ENCODE measurements around the gene OSBP2.

Gene OSBP2

DNA sequence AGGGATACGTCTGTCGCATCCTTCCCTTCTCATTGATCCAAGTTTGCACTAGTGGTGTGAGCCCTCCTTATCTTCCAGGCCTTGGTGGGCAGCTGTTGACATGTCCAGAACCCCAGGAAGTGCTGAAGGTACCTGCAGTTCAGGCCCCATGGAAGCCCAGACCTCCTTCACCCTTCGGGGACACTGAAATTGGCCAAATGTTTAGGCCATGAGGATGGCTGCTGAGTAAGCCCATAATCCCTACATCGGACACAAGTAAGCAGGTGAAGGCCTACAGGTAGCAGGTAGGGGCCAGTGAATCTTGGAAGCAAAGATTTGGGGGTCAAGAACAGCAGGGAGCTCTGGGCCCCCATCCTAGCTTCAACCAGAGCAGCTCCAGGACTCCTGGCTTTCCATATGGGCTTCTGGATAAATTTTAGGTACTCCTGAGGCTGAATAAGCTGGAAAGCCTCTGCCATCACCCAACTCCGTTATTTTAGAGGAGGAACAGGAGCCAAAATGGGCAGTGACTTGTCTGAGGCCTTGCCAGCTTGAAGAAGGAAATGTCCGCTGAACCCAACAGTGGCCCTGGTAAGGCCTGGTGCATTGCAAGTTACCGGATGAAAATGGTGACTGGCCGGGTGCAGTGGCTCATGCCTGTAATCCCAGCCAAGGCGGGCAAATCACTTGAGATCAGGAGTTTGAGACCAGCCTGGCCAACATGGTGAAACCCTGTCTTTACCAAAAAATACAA lies 228.7 kb downstream of the OSBP2 start:
- no peak for TF ChIP-seq ZFX (IDR thresholded peaks at IDR 0.05; ENCODE audit: borderline replicate concordance)
- TF ChIP-seq, protein P1, sequence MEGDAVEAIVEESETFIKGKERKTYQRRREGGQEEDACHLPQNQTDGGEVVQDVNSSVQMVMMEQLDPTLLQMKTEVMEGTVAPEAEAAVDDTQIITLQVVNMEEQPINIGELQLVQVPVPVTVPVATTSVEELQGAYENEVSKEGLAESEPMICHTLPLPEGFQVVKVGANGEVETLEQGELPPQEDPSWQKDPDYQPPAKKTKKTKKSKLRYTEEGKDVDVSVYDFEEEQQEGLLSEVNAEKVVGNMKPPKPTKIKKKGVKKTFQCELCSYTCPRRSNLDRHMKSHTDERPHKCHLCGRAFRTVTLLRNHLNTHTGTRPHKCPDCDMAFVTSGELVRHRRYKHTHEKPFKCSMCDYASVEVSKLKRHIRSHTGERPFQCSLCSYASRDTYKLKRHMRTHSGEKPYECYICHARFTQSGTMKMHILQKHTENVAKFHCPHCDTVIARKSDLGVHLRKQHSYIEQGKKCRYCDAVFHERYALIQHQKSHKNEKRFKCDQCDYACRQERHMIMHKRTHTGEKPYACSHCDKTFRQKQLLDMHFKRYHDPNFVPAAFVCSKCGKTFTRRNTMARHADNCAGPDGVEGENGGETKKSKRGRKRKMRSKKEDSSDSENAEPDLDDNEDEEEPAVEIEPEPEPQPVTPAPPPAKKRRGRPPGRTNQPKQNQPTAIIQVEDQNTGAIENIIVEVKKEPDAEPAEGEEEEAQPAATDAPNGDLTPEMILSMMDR (IDR thresholded peaks at IDR 0.05) = no peak
- H3K27ac ChIP-seq = no peak overlapping the region

DNA sequence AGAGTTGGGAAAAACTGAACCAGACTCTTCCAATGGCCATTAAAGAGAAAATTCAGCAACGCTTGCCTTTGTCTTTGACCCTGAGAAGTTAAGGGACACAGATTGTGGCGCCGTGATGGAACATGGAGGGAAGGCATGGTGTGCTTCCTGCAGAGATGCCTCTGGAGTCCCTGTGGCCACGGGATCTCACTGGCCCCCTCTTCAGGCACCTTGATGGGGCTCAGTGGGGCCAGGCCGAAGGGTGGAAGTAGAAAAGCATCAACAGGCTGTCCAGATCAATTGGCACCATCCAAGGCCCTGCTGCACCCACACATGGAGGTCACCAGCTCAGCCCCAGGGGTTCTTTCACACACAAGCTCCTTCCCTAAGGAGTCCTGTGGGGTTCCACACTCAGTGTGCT lies 231.0 kb downstream of the OSBP2 start:
- no peak overlapping the region for H3K27ac ChIP-seq
- TF ChIP-seq ZFX (IDR thresholded peaks at IDR 0.05; ENCODE audit: borderline replicate concordance) = no peak
- TF ChIP-seq, protein P1 (IDR thresholded peaks at IDR 0.05) = no peak

DNA sequence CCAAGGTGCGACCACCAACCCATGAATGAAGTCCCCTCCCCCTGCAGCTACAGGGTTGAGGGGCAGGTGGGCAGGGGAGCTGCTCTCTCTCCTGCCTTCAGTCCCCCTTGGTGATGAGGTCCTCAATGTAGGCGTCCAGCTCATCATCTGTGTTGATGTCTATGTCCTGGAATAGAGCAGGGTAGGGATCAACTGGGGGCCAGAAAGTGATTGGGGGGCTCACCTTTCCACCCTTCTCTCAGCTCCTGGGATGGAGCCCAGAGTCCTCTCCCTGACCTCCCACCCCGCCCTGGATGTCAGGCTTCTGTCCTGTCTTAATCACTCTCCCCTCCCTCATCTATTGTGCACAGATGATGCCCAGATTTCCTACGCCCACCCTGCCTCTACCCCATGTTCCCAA lies 232.0 kb downstream of the OSBP2 start:
- TF ChIP-seq, protein P1 (IDR thresholded peaks at IDR 0.05) = no peak
- TF ChIP-seq ZFX (IDR thresholded peaks at IDR 0.05; ENCODE audit: borderline replicate concordance) = no peak
- no peak overlapping the region for H3K27ac ChIP-seq

DNA sequence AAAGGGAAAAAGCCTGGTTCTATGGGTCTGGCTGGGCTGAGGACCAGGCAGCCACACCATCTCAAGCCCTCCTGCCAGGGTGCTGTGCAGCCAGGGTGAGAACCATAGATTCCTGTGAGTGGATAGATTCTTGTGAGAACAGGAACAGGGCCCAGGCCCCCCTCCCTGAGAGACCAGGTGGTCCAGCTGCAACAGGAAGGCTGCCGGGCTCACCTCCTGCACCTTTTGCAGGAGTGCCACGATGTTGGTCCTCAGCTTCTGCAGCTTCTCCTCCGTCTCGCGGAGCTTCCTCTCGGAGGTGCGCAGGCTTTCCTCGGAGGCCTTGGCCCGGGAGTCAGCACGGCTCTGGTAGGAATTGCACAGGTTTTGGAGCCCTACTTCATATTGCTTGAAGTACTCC lies 233.1 kb downstream of the OSBP2 start:
- TF ChIP-seq, protein P1 (IDR thresholded peaks at IDR 0.05) = no peak

DNA sequence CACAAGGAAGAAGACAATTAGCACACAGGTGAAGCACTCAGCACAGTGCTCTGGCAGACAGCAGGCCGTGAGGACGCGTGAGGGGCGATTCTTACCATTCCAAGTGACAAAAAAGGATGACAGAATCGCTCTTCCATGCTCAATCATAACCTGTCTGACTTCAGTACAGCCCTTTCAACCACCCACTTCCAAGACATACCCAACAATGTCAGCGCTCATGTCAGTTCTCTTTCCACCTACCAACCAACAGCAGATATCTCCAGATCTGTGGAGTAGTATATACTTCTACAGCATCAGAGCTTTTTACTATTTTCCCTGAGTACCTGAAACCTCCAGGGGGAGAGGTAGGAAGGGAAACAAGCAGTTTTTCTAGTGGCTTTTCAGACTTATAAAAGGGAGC lies 233.7 kb downstream of the OSBP2 start:
- H3K27ac ChIP-seq = no peak overlapping the region
- TF ChIP-seq, protein P1 (IDR thresholded peaks at IDR 0.05) = no peak
- no peak for TF ChIP-seq ZFX (IDR thresholded peaks at IDR 0.05; ENCODE audit: borderline replicate concordance)

More for the DNA sequence above, 233.1 kb downstream of the OSBP2 start:
- no peak overlapping the region for H3K27ac ChIP-seq

DNA sequence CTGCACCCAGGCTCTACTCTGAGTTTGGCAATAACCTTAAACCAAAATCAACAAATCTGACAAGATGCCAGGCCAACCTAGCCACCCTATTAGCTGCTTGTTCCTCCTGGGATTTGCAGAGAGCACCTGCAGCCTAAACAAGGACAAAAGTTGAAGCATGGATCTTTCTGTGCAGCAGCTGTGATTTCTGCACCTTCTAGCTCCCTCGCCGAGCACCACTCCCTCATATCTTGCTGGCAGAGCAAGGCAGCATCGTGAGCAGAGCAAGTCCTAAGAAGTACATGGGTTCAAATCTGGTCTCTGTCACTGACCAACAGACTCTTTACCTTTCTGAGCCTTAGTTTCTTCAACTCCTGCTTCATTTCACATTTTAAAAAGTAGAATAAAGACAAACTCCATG lies 235.6 kb downstream of the OSBP2 start:
- no peak for TF ChIP-seq ZFX (IDR thresholded peaks at IDR 0.05; ENCODE audit: borderline replicate concordance)
- TF ChIP-seq, protein P1 (IDR thresholded peaks at IDR 0.05) = no peak
- H3K27ac ChIP-seq = no peak overlapping the region

DNA sequence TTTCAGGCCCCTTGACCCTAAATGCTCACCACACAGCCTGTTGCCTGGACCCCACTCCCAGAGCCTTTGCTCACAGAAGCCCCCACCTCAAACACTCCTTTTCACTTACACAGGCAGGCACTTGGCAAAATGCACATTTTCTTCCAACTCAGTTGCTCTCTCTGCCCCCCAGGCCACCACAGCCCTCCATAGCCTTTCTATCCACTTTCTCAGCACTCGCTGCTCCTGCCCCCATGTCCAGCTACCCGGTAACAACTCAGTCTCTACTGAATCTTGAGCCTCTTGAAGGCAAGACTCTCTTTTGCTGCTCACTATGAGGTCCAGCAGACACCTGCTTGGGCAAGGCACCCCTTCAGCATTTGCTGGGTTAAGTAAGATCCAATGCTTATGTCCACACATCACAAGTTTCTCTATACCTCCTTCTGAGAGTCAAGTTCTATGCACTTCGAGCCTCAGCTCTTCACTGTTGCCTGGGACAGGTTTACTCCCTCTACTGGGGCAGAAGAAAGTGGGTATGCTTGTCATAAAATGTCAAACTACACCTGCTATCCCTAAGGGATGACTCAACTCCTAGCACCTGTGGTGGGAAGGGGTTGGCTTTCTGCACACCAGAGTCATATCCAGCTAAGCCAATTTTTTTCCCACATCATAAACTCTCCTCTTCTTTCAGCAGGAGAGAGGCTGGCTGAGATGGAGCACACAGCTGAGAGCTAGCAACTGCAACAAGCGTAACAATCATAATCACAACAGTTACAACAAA lies 237.0 kb downstream of the OSBP2 start:
- no peak for TF ChIP-seq ZFX (IDR thresholded peaks at IDR 0.05; ENCODE audit: borderline replicate concordance)
- TF ChIP-seq, protein P1 (IDR thresholded peaks at IDR 0.05) = no peak

More for the DNA sequence above, 237.0 kb downstream of the OSBP2 start:
- no peak overlapping the region for H3K27ac ChIP-seq

Data from 22Rv1 (cell line).